Esophagus squamous epithelium (tissue), 5 donors: ENCODE measurements around the gene RAI14. TPM values are rescaled to one million over a fixed set of nuclear protein-coding genes. Genes with fewer than 3 reads are reported as not detected.
A peak's percentile ranks its signal among the peaks of the same experiment; 100 is the strongest.

Experiments
- DNase-seq: peaks from one replicate; lab custom pipeline; 2025; lab: John Stamatoyannopoulos, UW
- H3K27ac ChIP-seq, 4 donors: fragments of 200-600 bp; sonication (generic); one replicate each; pipeline ENCODE4 v1.5.1; 2016 to 2019; ENCODE audit warnings: mild to moderate bottlenecking in 1 of 4
- H3K27me3 ChIP-seq, 4 donors: fragments of 200-600 bp; sonication (generic); 1 replicate in 3 of 4; 2 replicates in 1 of 4; pipeline versions ENCODE4 v1.5.1 to v1.6.0; 2017 to 2021; ENCODE audit warnings: antibody characterized with exemption in 1 of 4
- H3K36me3 ChIP-seq, 3 donors: fragments of 200-600 bp; sonication (generic); one replicate each; pipeline ENCODE4 v1.5.1; 2016 to 2019
- H3K4me1 ChIP-seq, 3 donors: fragments of 200-600 bp; sonication (generic); one replicate each; pipeline ENCODE4 v1.5.1; 2017 to 2019
- H3K4me3 ChIP-seq, 4 donors: fragments of 200-600 bp; sonication (generic); 1 replicate in 3 of 4; 2 replicates in 1 of 4; pipeline ENCODE4 v1.5.1; 2016 to 2019; ENCODE audit warnings: mild to moderate bottlenecking in 2 of 4, moderate library complexity in 1 of 4
- H3K9me3 ChIP-seq, 3 donors: fragments of 200-600 bp; sonication (generic); one replicate each; pipeline ENCODE4 v1.5.1; 2016 to 2019
- POLR2A ChIP-seq, 4 donors: fragments of 450-650 bp; IDR thresholded peaks; one replicate each; pipeline ENCODE4 v1.6.1; 2017; ENCODE audit warnings: antibody characterized with exemption in 4 of 4, mild to moderate bottlenecking in 4 of 4, moderate library complexity in 3 of 4
- WGBS, 2 donors: methylation state at CpG; one replicate each; pipeline ENCODE4 v1.1.5; 2018; 5-methylcytosine and 5-hydroxymethylcytosine counted together
- intact Hi-C: fragments of 100-400 bp; cut with DNase I; formaldehyde crosslinking; loops from one replicate; pipeline ENCODE4 v1.15.0; 2022
- total RNA-seq, 4 donors: library from RNA; depleted of rRNA; stranded (reverse); fragments of >200 nt; gene quantifications; one replicate each; pipeline ENCODE4 v1.1.0, GENCODE V29; 2016
- TF ChIP-seq, protein P1 (sequence below), 6 experiments: fragments of 450-650 bp in 4 of 6; fragments of 200-600 bp in 2 of 6; sonication (generic) in 2 of 6; IDR thresholded peaks; one replicate each; pipeline ENCODE4 v1.5.1; 2016 to 2019; ENCODE audit warnings: antibody characterized with exemption in 6 of 6, mild to moderate bottlenecking in 4 of 6, moderate library complexity in 4 of 6
- donor health status: DM: yes; HTN: yes; CAD: no.

Gene RAI14
- total RNA-seq, 4 donors from 2014 or later, result 5.2 to 18.7 (median 9.0) TPM

DNA sequence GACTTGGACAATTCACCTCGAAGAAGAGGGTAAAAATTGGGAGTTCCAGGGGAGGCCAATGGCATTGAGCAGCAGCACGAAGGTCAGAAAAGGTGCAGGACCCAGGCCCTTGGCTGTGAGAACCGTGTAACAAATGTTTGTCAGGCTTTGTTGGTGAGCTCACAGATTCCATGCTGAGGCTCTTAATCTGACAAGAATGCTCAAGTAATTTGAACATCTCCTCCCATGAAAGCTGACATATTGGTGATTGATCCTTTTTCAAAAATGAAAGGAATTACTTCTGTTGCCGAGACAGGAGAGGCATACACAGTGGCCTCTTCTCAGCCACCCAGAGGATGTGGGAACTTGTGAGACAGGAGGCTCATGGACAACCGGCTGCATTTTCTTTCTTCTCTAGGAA, 11.6 kb downstream of the RAI14 start:
- intact Hi-C loops, result no loop called here

DNA sequence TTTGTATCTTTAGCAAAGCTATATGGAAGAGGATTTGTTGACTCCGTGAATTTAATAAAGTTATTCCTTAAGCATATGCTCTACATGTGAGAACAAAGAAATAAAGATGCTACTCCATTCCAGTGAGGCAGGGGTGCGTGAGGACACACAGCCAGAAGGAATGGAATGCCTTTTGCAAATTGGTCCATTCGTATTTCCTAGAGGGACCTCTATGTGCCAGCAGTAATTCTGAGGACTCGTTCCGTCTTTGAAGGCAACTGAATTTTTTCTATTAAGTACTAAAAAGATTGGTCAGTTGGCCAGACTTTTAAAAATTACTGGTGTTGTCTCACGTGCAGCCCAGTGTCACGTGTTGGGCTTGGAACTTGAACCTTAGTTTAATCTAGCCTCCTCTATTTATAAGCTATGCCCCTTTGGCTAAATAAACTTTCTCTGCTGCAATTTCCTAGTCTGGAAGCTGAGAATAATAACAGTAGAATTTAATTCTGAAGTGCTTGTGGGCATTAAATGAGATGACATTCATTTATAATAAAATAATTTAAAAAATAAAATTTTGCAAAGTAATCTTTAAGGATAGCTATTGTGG, 13.9 kb downstream of the RAI14 start:
- intact Hi-C loops, result no loop called here
- Histone ChIP-seq H3K4me3 (no peak overlapping the region), H3K36me3 (no peaks in the 10 kb centered on the region), H3K4me1 (peaks cover 0 to 29% (median 16%) of the 10 kb centered on the region in 3 donors), H3K27me3 (no peaks in the 10 kb centered on the region), H3K27ac (no peak overlapping the region), H3K9me3 (no peaks in the 10 kb centered on the region)
- no peak for TF ChIP-seq POLR2A (IDR thresholded peaks at IDR 0.05)
- TF ChIP-seq, protein P1, sequence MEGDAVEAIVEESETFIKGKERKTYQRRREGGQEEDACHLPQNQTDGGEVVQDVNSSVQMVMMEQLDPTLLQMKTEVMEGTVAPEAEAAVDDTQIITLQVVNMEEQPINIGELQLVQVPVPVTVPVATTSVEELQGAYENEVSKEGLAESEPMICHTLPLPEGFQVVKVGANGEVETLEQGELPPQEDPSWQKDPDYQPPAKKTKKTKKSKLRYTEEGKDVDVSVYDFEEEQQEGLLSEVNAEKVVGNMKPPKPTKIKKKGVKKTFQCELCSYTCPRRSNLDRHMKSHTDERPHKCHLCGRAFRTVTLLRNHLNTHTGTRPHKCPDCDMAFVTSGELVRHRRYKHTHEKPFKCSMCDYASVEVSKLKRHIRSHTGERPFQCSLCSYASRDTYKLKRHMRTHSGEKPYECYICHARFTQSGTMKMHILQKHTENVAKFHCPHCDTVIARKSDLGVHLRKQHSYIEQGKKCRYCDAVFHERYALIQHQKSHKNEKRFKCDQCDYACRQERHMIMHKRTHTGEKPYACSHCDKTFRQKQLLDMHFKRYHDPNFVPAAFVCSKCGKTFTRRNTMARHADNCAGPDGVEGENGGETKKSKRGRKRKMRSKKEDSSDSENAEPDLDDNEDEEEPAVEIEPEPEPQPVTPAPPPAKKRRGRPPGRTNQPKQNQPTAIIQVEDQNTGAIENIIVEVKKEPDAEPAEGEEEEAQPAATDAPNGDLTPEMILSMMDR (IDR thresholded peaks at IDR 0.05), result no peak
- WGBS, 2 donors, result 73 to 78% methylated on average over 7 of the region's 7 CpGs
- no peak for DNase-seq

More for the DNA sequence above, 11.6 kb downstream of the RAI14 start:
- no peak for DNase-seq
- TF ChIP-seq POLR2A (IDR thresholded peaks at IDR 0.05), result no peak
- TF ChIP-seq, protein P1 (IDR thresholded peaks at IDR 0.05), result no peak
- WGBS, 2 donors, result 64 to 71% methylated on average over 4 of the region's 5 CpGs
- Histone ChIP-seq H3K9me3 (no peaks in the 10 kb centered on the region), H3K4me1 (peaks cover 0 to 6% (median 2%) of the 10 kb centered on the region in 3 donors), H3K36me3 (no peaks in the 10 kb centered on the region), H3K27me3 (no peaks in the 10 kb centered on the region), H3K27ac (no peak overlapping the region), H3K4me3 (no peak overlapping the region)

DNA sequence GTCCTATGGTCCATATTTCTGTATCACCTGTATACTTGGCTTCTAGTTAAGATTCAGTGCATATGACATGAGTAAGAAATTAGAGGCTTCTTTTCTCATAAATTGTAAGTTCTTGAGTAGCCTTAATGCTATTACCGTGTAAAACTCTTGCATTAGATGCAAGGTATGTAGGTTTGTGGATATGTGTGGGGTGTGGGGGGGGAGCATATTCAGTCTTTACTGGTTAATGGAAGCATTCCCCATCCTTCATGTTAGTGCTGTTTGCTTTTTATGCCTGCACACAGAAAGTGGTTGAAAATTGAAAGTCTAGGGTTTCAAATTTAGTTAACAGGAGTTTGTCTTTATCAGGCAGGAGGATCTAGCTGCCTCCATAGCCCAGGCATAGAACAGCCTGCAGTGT, 16.1 kb downstream of the RAI14 start:
- no peak for DNase-seq
- no peak overlapping the region for H3K4me3 ChIP-seq
- H3K36me3 ChIP-seq, result no peaks in the 10 kb centered on the region
- 100% methylated on average over 1 of the region's 1 CpG for WGBS, 2 donors
- peaks cover 0 to 46% (median 22%) of the 10 kb centered on the region in 3 donors for H3K4me1 ChIP-seq
- TF ChIP-seq, protein P1 (IDR thresholded peaks at IDR 0.05), result no peak
- no peak for TF ChIP-seq POLR2A (IDR thresholded peaks at IDR 0.05)
- no peaks in the 10 kb centered on the region for H3K27me3 ChIP-seq
- intact Hi-C loops, result no loop called here
- H3K9me3 ChIP-seq, result no peaks in the 10 kb centered on the region
- peak overlapping the region in 2 of 4 donors; percentile 40 to 74 for H3K27ac ChIP-seq

DNA sequence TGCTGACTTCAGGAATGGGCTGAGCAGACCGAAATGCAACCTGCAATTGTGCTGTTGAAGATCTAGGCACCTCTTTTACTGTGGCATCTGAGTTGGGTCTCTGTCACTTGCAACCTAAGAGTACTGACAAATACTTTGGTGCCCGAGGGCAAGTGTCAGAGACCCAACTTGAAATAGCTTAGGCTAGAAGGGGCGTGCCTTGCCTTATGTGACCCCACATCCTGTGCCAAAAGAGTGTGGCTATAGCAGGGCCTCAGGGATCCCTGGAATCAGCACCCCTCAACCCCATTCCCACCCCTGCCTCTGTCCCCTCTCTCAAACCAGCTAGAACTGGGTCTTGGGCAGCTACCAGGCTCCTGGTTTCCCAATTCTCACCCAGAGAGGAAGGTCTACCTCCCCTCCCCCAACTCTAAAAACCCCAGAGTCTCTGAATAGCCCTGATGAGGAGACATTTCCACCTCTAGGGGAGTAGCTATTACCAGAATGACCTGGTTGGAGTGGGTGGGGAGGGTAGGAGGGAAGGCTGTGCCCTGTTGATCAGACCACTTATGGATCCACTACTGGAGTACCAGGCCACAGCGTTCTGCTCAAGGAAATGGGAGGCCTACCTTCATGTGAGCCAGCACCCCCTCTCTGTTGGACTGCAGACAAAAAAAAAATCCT, 17.5 kb downstream of the RAI14 start:
- TF ChIP-seq, protein P1 (IDR thresholded peaks at IDR 0.05), result no peak
- TF ChIP-seq POLR2A (IDR thresholded peaks at IDR 0.05), result no peak
- peaks cover 0 to 46% (median 22%) of the 10 kb centered on the region in 3 donors for H3K4me1 ChIP-seq
- intact Hi-C loops, result no loop called here

DNA sequence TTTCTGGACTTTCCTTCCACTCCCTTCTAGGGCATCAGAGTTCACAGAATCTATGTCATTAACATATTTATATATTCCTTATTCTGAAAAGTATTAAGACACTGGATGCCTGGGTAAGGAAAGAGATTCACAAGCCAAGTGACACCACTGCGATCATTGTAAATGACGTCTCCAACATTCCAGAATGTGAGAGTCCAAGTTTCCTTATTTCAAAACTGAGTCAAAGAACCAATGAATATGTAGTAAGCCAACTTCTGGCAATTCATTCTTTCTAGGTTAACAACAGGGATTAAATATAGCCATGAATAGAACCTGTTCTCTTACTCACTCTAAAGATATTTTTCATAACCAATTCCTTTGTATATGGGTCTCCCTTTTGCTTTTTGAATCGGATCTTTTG, 18.1 kb downstream of the RAI14 start:
- Histone ChIP-seq H3K4me3 (no peak overlapping the region), H3K4me1 (peaks cover 0 to 46% (median 22%) of the 10 kb centered on the region in 3 donors), H3K27me3 (no peaks in the 10 kb centered on the region), H3K36me3 (no peaks in the 10 kb centered on the region), H3K9me3 (no peaks in the 10 kb centered on the region), H3K27ac (peak overlapping the region; percentile 53 to 77 (median 72))
- TF ChIP-seq POLR2A (IDR thresholded peaks at IDR 0.05), result no peak
- TF ChIP-seq, protein P1 (IDR thresholded peaks at IDR 0.05), result no peak
- WGBS, 2 donors, result 21 to 30% methylated on average over 3 of the region's 3 CpGs
- intact Hi-C loops, result no loop called here
- DNase-seq, result no peak

More for the DNA sequence above, 17.5 kb downstream of the RAI14 start:
- 65 to 67% methylated on average over 2 to 4 of the region's 4 CpGs for WGBS, 2 donors
- Histone ChIP-seq H3K27me3 (no peaks in the 10 kb centered on the region), H3K4me3 (no peak overlapping the region), H3K9me3 (no peaks in the 10 kb centered on the region), H3K27ac (peak overlapping the region; percentile 44 to 77 (median 72)), H3K36me3 (no peaks in the 10 kb centered on the region)
- no peak for DNase-seq
